CD14-positive monocyte (primary cell): ENCODE data around the gene CISD3. TPM values are rescaled to one million over a fixed set of nuclear protein-coding genes. Genes with fewer than 3 reads are reported as not detected.

Source experiments
- DNase-seq, 3 donors: peaks; one replicate each; pipeline ENCODE4 v3.0.0-alpha.2; 2011 to 2022
- H2AFZ ChIP-seq: 2 replicates; pipeline ENCODE4 v1.6.0; 2012; ENCODE audit warnings: mild to moderate bottlenecking, low read depth, low read length, inconsistent platforms; ENCODE audit not compliant: insufficient read depth, poor library complexity, severe bottlenecking
- H3K27ac ChIP-seq, 2 donors: 1 replicate in 1 of 2; 2 replicates in 1 of 2; pipeline ENCODE4 v1.5.1; 2012 to 2013; ENCODE audit warnings: low read length in 2 of 2, control low read depth in 1 of 2, inconsistent platforms in 1 of 2, low read depth in 1 of 2, mild to moderate bottlenecking in 1 of 2
- H3K27me3 ChIP-seq, 2 donors: one replicate each; pipeline versions ENCODE4 v1.6.0 to v1.6.1; 2011 to 2013; ENCODE audit warnings: low read length in 2 of 2; ENCODE audit not compliant: control insufficient read depth in 2 of 2, insufficient read depth in 2 of 2
- H3K36me3 ChIP-seq, 2 donors: replicated peaks in 1 of 2; 1 replicate in 1 of 2; 2 replicates in 1 of 2; pipeline versions ENCODE4 v1.5.1 to v1.6.1; 2012 to 2013; ENCODE audit warnings: low read length in 2 of 2, control low read depth in 1 of 2, inconsistent platforms in 1 of 2, mild to moderate bottlenecking in 1 of 2; ENCODE audit not compliant: insufficient read depth in 2 of 2, control insufficient read depth in 1 of 2
- H3K4me1 ChIP-seq, 2 donors: 1 replicate in 1 of 2; 2 replicates in 1 of 2; pipeline versions ENCODE4 v1.5.1 to v1.6.1; 2012 to 2013; ENCODE audit warnings: low read length in 2 of 2, control low read depth in 1 of 2, inconsistent platforms in 1 of 2, mild to moderate bottlenecking in 1 of 2, moderate library complexity in 1 of 2; ENCODE audit not compliant: insufficient read depth in 2 of 2, control insufficient read depth in 1 of 2
- H3K4me2 ChIP-seq: replicated peaks from 2 replicates; pipeline ENCODE3; 2012; ENCODE audit warnings: low read length, moderate library complexity, mild to moderate bottlenecking; ENCODE audit not compliant: poor library complexity, severe bottlenecking; ENCODE audit errors: extremely low read depth
- H3K4me3 ChIP-seq, 3 experiments: fragments of 200-600 bp in 1 of 3; sonication (generic) in 1 of 3; replicated peaks in 1 of 3; 1 replicate in 2 of 3; 2 replicates in 1 of 3; pipeline ENCODE4 v1.5.1; 2011 to 2013; ENCODE audit warnings: low read length in 3 of 3, mild to moderate bottlenecking in 3 of 3, control low read depth in 2 of 3, low read depth in 2 of 3, inconsistent platforms in 1 of 3, moderate library complexity in 1 of 3
- H3K79me2 ChIP-seq: 2 replicates; pipeline ENCODE4 v1.6.0; 2012; ENCODE audit warnings: mild to moderate bottlenecking, control low read depth, inconsistent platforms, low read length, moderate library complexity; ENCODE audit not compliant: insufficient read depth
- H3K9ac ChIP-seq: 2 replicates; pipeline ENCODE4 v1.6.0; 2017; ENCODE audit warnings: low read length, mild to moderate bottlenecking; ENCODE audit not compliant: insufficient read depth, poor library complexity, severe bottlenecking
- H3K9me3 ChIP-seq, 2 donors: replicated peaks in 1 of 2; 1 replicate in 1 of 2; 2 replicates in 1 of 2; pipeline versions ENCODE4 v1.5.1 to v1.6.1; 2012 to 2013; ENCODE audit warnings: low read length in 2 of 2, control low read depth in 1 of 2; ENCODE audit not compliant: control insufficient read depth in 1 of 2, insufficient read depth in 1 of 2
- H4K20me1 ChIP-seq: 2 replicates; pipeline ENCODE4 v1.6.0; 2012; ENCODE audit warnings: mild to moderate bottlenecking, low read length, control low read depth, moderate library complexity; ENCODE audit not compliant: insufficient read depth
- H3K27ac Mint-ChIP-seq, 7 donors: one replicate each; pipeline ENCODE4 v1.8.0; 2020; ENCODE audit warnings: mild to moderate bottlenecking in 7 of 7, mixed read lengths in 7 of 7, moderate library complexity in 6 of 7, inconsistent platforms in 2 of 7
- H3K27me3 Mint-ChIP-seq, 3 donors: one replicate each; pipeline ENCODE4 v1.8.0; 2021 to 2022; ENCODE audit warnings: low read depth in 3 of 3, mild to moderate bottlenecking in 3 of 3, mixed read lengths in 3 of 3, moderate library complexity in 3 of 3, inconsistent platforms in 1 of 3
- H3K36me3 Mint-ChIP-seq, 2 donors: one replicate each; pipeline ENCODE4 v1.8.0; 2020; ENCODE audit warnings: mixed read lengths in 2 of 2, inconsistent platforms in 1 of 2, mild to moderate bottlenecking in 1 of 2
- H3K4me1 Mint-ChIP-seq: one replicate; pipeline ENCODE4 v1.8.0; 2020; ENCODE audit warnings: mild to moderate bottlenecking, mixed read lengths
- H3K4me3 Mint-ChIP-seq, 2 donors: one replicate each; pipeline ENCODE4 v1.8.0; 2020; ENCODE audit warnings: mild to moderate bottlenecking in 2 of 2, mixed read lengths in 2 of 2, moderate library complexity in 1 of 2
- H3K9me3 Mint-ChIP-seq, 7 donors: one replicate each; pipeline ENCODE4 v1.8.0; 2020 to 2022; ENCODE audit warnings: mixed read lengths in 7 of 7, mild to moderate bottlenecking in 6 of 7, moderate library complexity in 6 of 7, inconsistent platforms in 2 of 7
- WGBS: methylation state at CpG from one replicate; pipeline ENCODE4 v1.1.5; 2013; ENCODE audit warnings: missing lambda C conversion rate; ENCODE audit not compliant: insufficient coverage; 5-methylcytosine and 5-hydroxymethylcytosine counted together
- intact Hi-C, 2 donors: fragments of 100-400 bp; cut with micrococcal nuclease; formaldehyde crosslinking; loops; one replicate each; pipeline versions ENCODE4 v1.15.0 to v1.15.1; 2023
- polyA plus RNA-seq, 3 donors: library from polyadenylated mRNA; depleted of rRNA in 1 of 3; unstranded in 2 of 3; stranded (reverse) in 1 of 3; fragments of 300-500 nt in 2 of 3; fragments of >200 nt in 1 of 3; fragmentation: Illumina TruSeq in 2 of 3; gene quantifications; 1 replicate in 2 of 3; 2 replicates in 1 of 3; pipeline ENCODE4 v1.2.3, GENCODE V29; 2012 to 2021
- TF ChIP-seq, protein P1 (sequence below): fragments of 200-600 bp; IDR thresholded peaks from one replicate; pipeline ENCODE4 v1.8.0; 2022; ENCODE audit warnings: antibody characterized with exemption, mild to moderate bottlenecking

CISD3 gene
- polyA plus RNA-seq, 3 donors: 7.1 to 61.2 (median 53.4) TPM

DNA sequence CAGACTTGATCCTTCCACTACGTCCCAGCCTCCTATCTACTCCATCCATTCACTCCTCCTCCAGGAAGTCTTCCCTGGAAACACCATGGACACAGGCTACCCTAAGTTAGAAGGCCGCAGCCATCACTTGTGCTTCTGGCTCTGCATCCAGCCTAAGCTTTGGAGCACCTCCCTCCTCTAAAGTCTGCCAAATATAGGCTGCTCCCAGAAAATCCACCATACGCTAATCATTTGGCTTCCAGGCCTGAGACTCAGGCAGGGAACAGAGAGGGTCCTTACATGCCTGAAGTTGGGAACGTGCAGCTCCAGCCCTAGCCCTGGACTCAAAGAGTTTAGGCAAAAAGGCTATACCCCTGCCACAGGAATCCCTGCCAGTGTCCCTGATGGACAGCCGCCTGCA, 11.3 kb downstream of the CISD3 start:
- no peak overlapping the region for H3K4me3 ChIP-seq
- H3K9me3 ChIP-seq: no peaks in the 10 kb centered on the region
- H3K9me3 Mint-ChIP-seq: peaks cover 0 to 3% (median 0%) of the 10 kb centered on the region in 7 donors
- H3K27ac ChIP-seq: no peak overlapping the region
- H3K4me2 ChIP-seq: no peak overlapping the region
- DNase-seq: no peak
- no peaks in the 10 kb centered on the region for H3K36me3 ChIP-seq
- peaks cover 40 to 63% (median 45%) of the 10 kb centered on the region in 3 donors for H3K27me3 Mint-ChIP-seq
- intact Hi-C loops: no loop called here
- H3K4me1 ChIP-seq: peaks cover 1 to 5% of the 10 kb centered on the region in 2 donors
- H3K4me3 Mint-ChIP-seq: no peak overlapping the region
- 92% methylated on average over 5 of the region's 5 CpGs for WGBS
- no peaks in the 10 kb centered on the region for H4K20me1 ChIP-seq
- peaks cover 0 to 4% of the 10 kb centered on the region in 2 donors for H3K36me3 Mint-ChIP-seq
- TF ChIP-seq, protein P1, sequence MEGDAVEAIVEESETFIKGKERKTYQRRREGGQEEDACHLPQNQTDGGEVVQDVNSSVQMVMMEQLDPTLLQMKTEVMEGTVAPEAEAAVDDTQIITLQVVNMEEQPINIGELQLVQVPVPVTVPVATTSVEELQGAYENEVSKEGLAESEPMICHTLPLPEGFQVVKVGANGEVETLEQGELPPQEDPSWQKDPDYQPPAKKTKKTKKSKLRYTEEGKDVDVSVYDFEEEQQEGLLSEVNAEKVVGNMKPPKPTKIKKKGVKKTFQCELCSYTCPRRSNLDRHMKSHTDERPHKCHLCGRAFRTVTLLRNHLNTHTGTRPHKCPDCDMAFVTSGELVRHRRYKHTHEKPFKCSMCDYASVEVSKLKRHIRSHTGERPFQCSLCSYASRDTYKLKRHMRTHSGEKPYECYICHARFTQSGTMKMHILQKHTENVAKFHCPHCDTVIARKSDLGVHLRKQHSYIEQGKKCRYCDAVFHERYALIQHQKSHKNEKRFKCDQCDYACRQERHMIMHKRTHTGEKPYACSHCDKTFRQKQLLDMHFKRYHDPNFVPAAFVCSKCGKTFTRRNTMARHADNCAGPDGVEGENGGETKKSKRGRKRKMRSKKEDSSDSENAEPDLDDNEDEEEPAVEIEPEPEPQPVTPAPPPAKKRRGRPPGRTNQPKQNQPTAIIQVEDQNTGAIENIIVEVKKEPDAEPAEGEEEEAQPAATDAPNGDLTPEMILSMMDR: no peak
- H3K4me1 Mint-ChIP-seq: peaks cover 7% of the 10 kb centered on the region
- no peaks in the 10 kb centered on the region for H3K79me2 ChIP-seq
- no peak overlapping the region for H2AFZ ChIP-seq
- no peak overlapping the region for H3K27ac Mint-ChIP-seq
- H3K9ac ChIP-seq: no peak overlapping the region
- H3K27me3 ChIP-seq: peaks cover 1 to 18% of the 10 kb centered on the region in 2 donors

DNA sequence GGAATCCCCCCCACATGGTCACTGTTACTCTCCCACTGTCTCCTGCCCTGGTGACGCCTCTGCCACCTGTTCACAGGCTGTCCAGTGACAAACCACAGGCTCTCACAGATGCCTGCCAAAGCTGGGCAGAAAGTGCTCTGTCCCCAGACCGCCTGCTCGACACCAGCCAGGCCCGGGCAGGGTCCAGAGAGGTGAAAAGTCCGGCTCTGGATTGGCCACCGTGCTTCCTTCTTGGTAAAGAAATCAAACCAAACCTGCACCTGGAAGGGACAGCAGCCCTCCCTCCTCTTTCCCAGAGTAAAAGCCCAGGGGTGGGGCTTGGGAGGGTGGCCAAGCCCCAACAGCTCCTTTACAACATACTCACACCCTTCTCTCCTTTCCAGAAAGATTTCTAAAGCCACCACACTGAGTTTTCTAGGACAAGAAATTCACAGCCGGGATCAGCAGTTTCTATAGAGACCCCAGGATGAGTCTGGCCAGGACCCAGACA, 11.8 kb downstream of the CISD3 start:
- H3K4me1 Mint-ChIP-seq: peaks cover 12% of the 10 kb centered on the region
- no peak overlapping the region for H3K4me3 ChIP-seq
- no peaks in the 10 kb centered on the region for H3K79me2 ChIP-seq
- H3K9me3 ChIP-seq: no peaks in the 10 kb centered on the region
- H3K9me3 Mint-ChIP-seq: peaks cover 0 to 7% (median 2%) of the 10 kb centered on the region in 7 donors
- peaks cover 3 to 5% of the 10 kb centered on the region in 2 donors for H3K36me3 Mint-ChIP-seq
- no peaks in the 10 kb centered on the region for H3K36me3 ChIP-seq
- TF ChIP-seq, protein P1: no peak
- peaks cover 6 to 23% of the 10 kb centered on the region in 2 donors for H3K27me3 ChIP-seq
- H3K4me3 Mint-ChIP-seq: no peak overlapping the region
- peaks cover 6 to 10% of the 10 kb centered on the region in 2 donors for H3K4me1 ChIP-seq
- no peak overlapping the region for H3K4me2 ChIP-seq
- no peak overlapping the region for H3K9ac ChIP-seq
- H3K27ac ChIP-seq: no peak overlapping the region
- no peak for DNase-seq
- no peak overlapping the region for H2AFZ ChIP-seq
- WGBS: 86% methylated on average over 5 of the region's 7 CpGs
- peaks cover 45 to 68% (median 46%) of the 10 kb centered on the region in 3 donors for H3K27me3 Mint-ChIP-seq
- H4K20me1 ChIP-seq: no peaks in the 10 kb centered on the region
- peak overlapping the region in 1 of 7 donors; percentile 47 for H3K27ac Mint-ChIP-seq
- intact Hi-C loops: no loop called here
